ENCODE measurements around the gene EZH1. TPM values are rescaled to one million over a fixed set of nuclear protein-coding genes. Genes with fewer than 3 reads are reported as not detected.

EZH1 gene
- total RNA-seq, 4 donors from 2014 or later: 73.8 to 128 (median 109) TPM

- Histone ChIP-seq H3K9me3 (no peaks in the 10 kb centered on the region), H3K36me3 (no peaks in the 10 kb centered on the region), H3K27me3 (peaks cover 0 to 83% of the 10 kb centered on the region in 2 donors), H3K4me1 (peaks cover 0 to 50% (median 23%) of the 10 kb centered on the region in 4 donors), H3K4me3 (no peak overlapping the region), H3K27ac (no peak overlapping the region)
- no peak for DNase-seq (ENCODE audit: low spot score in 2 of 2)
- TF ChIP-seq CTCF (IDR thresholded peaks at IDR 0.05) (no peak), POLR2A (IDR thresholded peaks at IDR 0.05) (no peak), EP300 (IDR thresholded peaks at IDR 0.05) (no peak)
- WGBS, 2 donors: 19 to 23% methylated on average over 52 of the region's 52 CpGs
Measured at GRCh38 chr17:42784811-42785592, 40.2 kb upstream of the EZH1 start.

DNA sequence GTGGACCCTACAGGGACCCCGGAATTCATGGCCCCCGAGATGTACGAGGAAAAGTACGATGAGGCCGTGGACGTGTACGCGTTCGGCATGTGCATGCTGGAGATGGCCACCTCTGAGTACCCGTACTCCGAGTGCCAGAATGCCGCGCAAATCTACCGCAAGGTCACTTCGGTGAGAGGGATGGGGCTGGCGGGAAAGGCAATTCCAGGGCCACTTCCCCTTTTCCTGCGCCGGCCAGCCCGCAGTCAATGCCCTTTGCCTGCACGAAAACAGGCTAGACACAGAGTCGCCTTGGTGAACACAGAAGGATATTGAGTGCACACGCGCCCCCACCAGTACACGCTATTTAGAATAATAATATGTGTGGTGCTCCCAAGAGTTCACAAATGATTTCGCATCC lies 39.6 kb upstream of the EZH1 start:
- 10 to 23% methylated on average over 16 to 25 of the region's 25 CpGs for WGBS, 2 donors
- TF ChIP-seq CTCF (IDR thresholded peaks at IDR 0.05) (no peak), POLR2A (IDR thresholded peaks at IDR 0.05) (no peak), EP300 (IDR thresholded peaks at IDR 0.05) (no peak)
- no peak for DNase-seq (ENCODE audit: low spot score in 2 of 2)
- Histone ChIP-seq H3K27ac (no peak overlapping the region), H3K27me3 (peaks cover 0 to 86% of the 10 kb centered on the region in 2 donors), H3K4me3 (no peak overlapping the region), H3K36me3 (peaks cover 0 to 5% (median 0%) of the 10 kb centered on the region in 3 donors), H3K9me3 (no peaks in the 10 kb centered on the region), H3K4me1 (peaks cover 0 to 56% (median 23%) of the 10 kb centered on the region in 4 donors)

- DNase-seq (ENCODE audit: low spot score in 2 of 2): no peak
- H3K9me3 ChIP-seq: no peaks in the 10 kb centered on the region
- H3K36me3 ChIP-seq: peaks cover 0 to 12% (median 6%) of the 10 kb centered on the region in 3 donors
- H3K27me3 ChIP-seq: peaks cover 0 to 86% of the 10 kb centered on the region in 2 donors
- TF ChIP-seq POLR2A (IDR thresholded peaks at IDR 0.05): no peak
- no peak for TF ChIP-seq CTCF (IDR thresholded peaks at IDR 0.05)
- no peak for TF ChIP-seq EP300 (IDR thresholded peaks at IDR 0.05)
- peaks cover 0 to 56% (median 23%) of the 10 kb centered on the region in 4 donors for H3K4me1 ChIP-seq
- no peak overlapping the region for H3K4me3 ChIP-seq
- no peak overlapping the region for H3K27ac ChIP-seq
- WGBS, 2 donors: 21 to 26% methylated on average over 21 to 22 of the region's 22 CpGs
Measured at GRCh38 chr17:42783791-42784138, 38.9 kb upstream of the EZH1 start.

GRCh38 chr17:42783062-42783790 lies 38.4 kb upstream of the EZH1 start:
- 24 to 39% methylated on average over 9 of the region's 9 CpGs for WGBS, 2 donors
- Histone ChIP-seq H3K27me3 (peaks cover 0 to 84% of the 10 kb centered on the region in 2 donors), H3K27ac (no peak overlapping the region), H3K4me1 (peaks cover 0 to 56% (median 23%) of the 10 kb centered on the region in 4 donors), H3K4me3 (no peak overlapping the region), H3K9me3 (no peaks in the 10 kb centered on the region), H3K36me3 (peaks cover 0 to 17% (median 9%) of the 10 kb centered on the region in 3 donors)
- TF ChIP-seq EP300 (IDR thresholded peaks at IDR 0.05): no peak
- no peak for TF ChIP-seq POLR2A (IDR thresholded peaks at IDR 0.05)
- TF ChIP-seq CTCF (IDR thresholded peaks at IDR 0.05): no peak
- no peak for DNase-seq (ENCODE audit: low spot score in 2 of 2)
